NB4 (cell line): ENCODE results near the gene LYAR.

Experiments
- DNase-seq: peaks from one replicate; pipeline ENCODE4 v3.0.0; 2010; ENCODE audit warnings: low read depth
- H3K4me3 ChIP-seq: one replicate; pipeline ENCODE4 v1.5.1; 2011; ENCODE audit warnings: mild to moderate bottlenecking, low read depth, low read length, moderate library complexity
- MYC ChIP-seq: IDR thresholded peaks from 2 replicates; pipeline ENCODE4 v1.6.1; 2011; ENCODE audit warnings: low read depth, low read length
- POLR2A ChIP-seq: IDR thresholded peaks from 2 replicates; pipeline ENCODE4 v1.6.1; 2011; ENCODE audit warnings: mild to moderate bottlenecking; ENCODE audit not compliant: insufficient read length; ENCODE audit errors: extremely low read depth
- TF ChIP-seq, protein P1 (sequence below): IDR thresholded peaks from 2 replicates; pipeline ENCODE4 v1.6.1; 2011; ENCODE audit warnings: low read depth, low read length
- TF ChIP-seq, protein P2 (sequence below): IDR thresholded peaks from one replicate; pipeline ENCODE4 v1.5.1; 2012; ENCODE audit warnings: low read depth, low read length

Gene LYAR

DNA sequence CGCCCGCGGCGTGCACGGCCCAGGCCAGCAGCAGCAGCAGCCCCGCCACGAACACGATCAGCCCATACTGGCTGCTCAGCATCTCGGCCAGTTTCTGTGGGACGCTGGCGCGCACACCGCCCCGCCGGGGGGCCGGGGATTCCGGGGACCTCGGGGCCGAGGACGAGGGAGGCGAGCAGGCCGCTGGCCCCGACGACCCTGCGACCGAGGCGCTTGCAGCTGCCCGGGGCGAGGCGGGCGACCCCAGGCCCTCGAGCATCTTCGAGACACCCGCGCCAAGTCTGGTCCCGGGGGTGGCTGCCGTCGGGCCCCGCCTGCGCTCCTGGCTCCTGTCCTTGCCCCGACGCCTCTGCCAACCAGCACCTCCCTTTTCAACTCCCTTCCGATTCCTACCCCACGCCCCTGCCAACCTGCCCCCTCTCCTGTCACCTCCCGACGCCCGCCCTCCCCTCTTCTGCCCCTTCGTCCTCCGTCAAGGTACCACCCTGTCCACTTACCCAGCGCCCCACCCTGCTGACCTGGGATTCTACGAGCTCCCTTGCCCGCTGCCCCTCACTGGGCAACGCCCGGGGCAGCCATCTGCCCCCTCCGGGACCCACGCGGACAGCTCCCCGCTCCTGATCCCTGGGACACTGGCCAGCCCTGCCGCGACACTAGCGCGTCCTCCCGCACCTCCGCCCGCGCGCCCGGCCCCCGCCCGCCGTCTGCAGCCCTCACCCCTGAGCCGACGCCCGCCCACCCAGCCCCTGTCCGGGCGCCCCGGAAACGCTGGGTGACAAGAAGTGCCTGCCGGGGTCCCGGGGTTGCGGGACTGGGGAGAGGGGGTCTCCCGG, 63.1 kb downstream of the LYAR start, which contains the start of gene OTOP1:
OTOP1 (minus strand) TSS at position 324 of the 833 bp plus-strand sequence; CDS start at position 259, 65 bp downstream.
- H3K4me3 ChIP-seq, result no peak within 1 kb of the TSS
- TF ChIP-seq, protein P1, sequence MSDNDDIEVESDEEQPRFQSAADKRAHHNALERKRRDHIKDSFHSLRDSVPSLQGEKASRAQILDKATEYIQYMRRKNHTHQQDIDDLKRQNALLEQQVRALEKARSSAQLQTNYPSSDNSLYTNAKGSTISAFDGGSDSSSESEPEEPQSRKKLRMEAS, result no peak
- TF ChIP-seq MYC (no peak), POLR2A (no peak)
- TF ChIP-seq, protein P2, sequence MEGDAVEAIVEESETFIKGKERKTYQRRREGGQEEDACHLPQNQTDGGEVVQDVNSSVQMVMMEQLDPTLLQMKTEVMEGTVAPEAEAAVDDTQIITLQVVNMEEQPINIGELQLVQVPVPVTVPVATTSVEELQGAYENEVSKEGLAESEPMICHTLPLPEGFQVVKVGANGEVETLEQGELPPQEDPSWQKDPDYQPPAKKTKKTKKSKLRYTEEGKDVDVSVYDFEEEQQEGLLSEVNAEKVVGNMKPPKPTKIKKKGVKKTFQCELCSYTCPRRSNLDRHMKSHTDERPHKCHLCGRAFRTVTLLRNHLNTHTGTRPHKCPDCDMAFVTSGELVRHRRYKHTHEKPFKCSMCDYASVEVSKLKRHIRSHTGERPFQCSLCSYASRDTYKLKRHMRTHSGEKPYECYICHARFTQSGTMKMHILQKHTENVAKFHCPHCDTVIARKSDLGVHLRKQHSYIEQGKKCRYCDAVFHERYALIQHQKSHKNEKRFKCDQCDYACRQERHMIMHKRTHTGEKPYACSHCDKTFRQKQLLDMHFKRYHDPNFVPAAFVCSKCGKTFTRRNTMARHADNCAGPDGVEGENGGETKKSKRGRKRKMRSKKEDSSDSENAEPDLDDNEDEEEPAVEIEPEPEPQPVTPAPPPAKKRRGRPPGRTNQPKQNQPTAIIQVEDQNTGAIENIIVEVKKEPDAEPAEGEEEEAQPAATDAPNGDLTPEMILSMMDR, result no peak

DNA sequence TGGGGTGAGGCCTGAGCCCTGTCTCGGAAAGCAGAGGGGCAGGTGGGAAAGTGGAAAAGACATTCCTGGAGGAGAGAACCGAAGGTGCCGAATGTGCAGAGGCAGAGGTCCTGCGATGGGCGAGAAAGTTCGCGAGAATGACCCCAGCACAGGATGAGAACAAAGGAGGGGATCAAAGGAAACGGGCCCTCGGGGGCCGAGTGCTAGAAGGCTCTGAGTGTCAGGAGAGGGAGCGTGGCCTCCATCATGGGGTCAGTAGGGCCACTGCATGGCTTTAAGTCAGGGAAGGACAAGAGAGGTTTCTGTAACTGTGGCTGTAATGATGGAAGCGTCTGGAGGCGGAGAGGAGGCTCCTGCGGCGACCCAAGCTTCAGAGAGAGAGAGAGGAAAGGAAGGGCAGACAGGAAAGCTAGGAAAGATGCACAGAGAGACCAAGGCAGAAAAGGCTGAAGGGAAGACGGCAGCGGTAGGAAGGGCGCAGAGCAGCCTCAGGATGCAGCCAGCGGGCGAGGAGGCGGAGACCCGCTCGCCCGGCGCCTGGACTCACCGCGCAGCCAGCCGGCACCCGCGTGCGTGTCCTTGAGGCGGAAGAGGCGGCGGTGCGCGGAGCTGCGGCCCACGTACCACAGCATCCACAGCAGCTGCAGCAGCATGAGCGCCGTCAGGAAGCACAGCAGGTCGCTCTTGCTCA, 63.9 kb downstream of the LYAR start:
- TF ChIP-seq, protein P1, result no peak
- TF ChIP-seq MYC (no peak), POLR2A (no peak)
- TF ChIP-seq, protein P2, result no peak
- no peak for DNase-seq
- no peak overlapping the region for H3K4me3 ChIP-seq

More for the DNA sequence above, 63.1 kb downstream of the LYAR start, which contains the start of gene OTOP1:
- no peak for DNase-seq
